Spleen (tissue), 11 donors: Measurements from ENCODE around the gene CYP27C1. TPM values are rescaled to one million over a fixed set of nuclear protein-coding genes. Genes with fewer than 3 reads are reported as not detected.

Experiments
- DNase-seq: peaks from one replicate; pipeline ENCODE4 v3.0.0-alpha.2; 2020
- H3K27ac ChIP-seq, 8 donors: fragments of 200-600 bp; sonication (generic) in 7 of 8; 1 replicate in 4 of 8; 2 replicates in 4 of 8; pipeline versions ENCODE4 v1.5.0 to v1.8.0; 2016 to 2021; ENCODE audit warnings: inconsistent platforms in 4 of 8, mild to moderate bottlenecking in 4 of 8, moderate library complexity in 1 of 8
- H3K27me3 ChIP-seq, 7 donors: fragments of 200-600 bp; sonication (generic) in 6 of 7; replicated peaks in 1 of 7; 1 replicate in 4 of 7; 2 replicates in 3 of 7; pipeline versions ENCODE4 v1.5.0 to v1.8.0; 2016 to 2021; ENCODE audit warnings: inconsistent platforms in 3 of 7, mild to moderate bottlenecking in 1 of 7
- H3K36me3 ChIP-seq, 6 donors: fragments of 200-600 bp; sonication (generic) in 5 of 6; 1 replicate in 4 of 6; 2 replicates in 2 of 6; pipeline versions ENCODE4 v1.5.0 to v1.8.0; 2016 to 2021; ENCODE audit warnings: inconsistent platforms in 2 of 6
- H3K4me1 ChIP-seq, 6 donors: fragments of 200-600 bp; sonication (generic) in 5 of 6; 1 replicate in 3 of 6; 2 replicates in 3 of 6; pipeline versions ENCODE4 v1.5.0 to v1.8.0; 2016 to 2021; ENCODE audit warnings: inconsistent platforms in 3 of 6
- H3K4me3 ChIP-seq, 8 donors: fragments of 200-600 bp; sonication (generic) in 7 of 8; 1 replicate in 4 of 8; 2 replicates in 4 of 8; pipeline versions ENCODE4 v1.5.0 to v1.8.0; 2016 to 2021; ENCODE audit warnings: inconsistent platforms in 4 of 8, mild to moderate bottlenecking in 4 of 8, moderate library complexity in 2 of 8
- H3K9me3 ChIP-seq, 8 donors: fragments of 200-600 bp; sonication (generic) in 7 of 8; 1 replicate in 4 of 8; 2 replicates in 4 of 8; pipeline versions ENCODE4 v1.5.0 to v1.8.0; 2016 to 2021; ENCODE audit warnings: inconsistent platforms in 4 of 8
- POLR2A ChIP-seq, 3 donors: fragments of 450-650 bp; IDR thresholded peaks; one replicate each; pipeline ENCODE4 v1.5.1; 2017; ENCODE audit warnings: antibody characterized with exemption in 3 of 3, mild to moderate bottlenecking in 1 of 3
- POLR2AphosphoS5 ChIP-seq, 3 donors: sonication (generic); formaldehyde crosslinking; IDR thresholded peaks; one replicate each; pipeline ENCODE4 v1.5.1; 2017; ENCODE audit warnings: antibody characterized with exemption in 3 of 3
- WGBS, 5 donors: extraction: QIAGEN DNeasy Blood & Tissue Kit in 3 of 5; methylation state at CpG; one replicate each; pipeline versions ENCODE4 v1.1.5 to v1.1.7; 2013 to 2018; 5-methylcytosine and 5-hydroxymethylcytosine counted together
- intact Hi-C: fragments of 100-400 bp; cut with DNase I; formaldehyde crosslinking; loops from one replicate; pipeline ENCODE4 v1.15.0; 2023; ENCODE audit warnings: low total_unique reads
- polyA plus RNA-seq, 3 donors: library from polyadenylated mRNA; stranded (reverse); fragments of 200-250 nt; gene quantifications; one replicate each; pipeline ENCODE4 v1.2.1, GENCODE V29; 2013
- total RNA-seq, 7 donors: library from RNA; depleted of rRNA in 3 of 7; stranded (reverse); fragments of >200 nt in 3 of 7; fragmentation: NEBNext Ultra II Directional in 4 of 7; extraction: Animal tissue kit (Norgen Biotek cat#: 25700) in 4 of 7; gene quantifications; one replicate each; pipeline versions ENCODE4 v1.1.0 to v1.2.1, GENCODE V29; 2016 to 2021
- TF ChIP-seq, protein P1 (sequence below), 11 experiments: fragments of 200-600 bp in 7 of 11; fragments of 450-650 bp in 4 of 11; sonication (generic) in 4 of 11; IDR thresholded peaks in 8 of 11; conservative IDR thresholded peaks in 3 of 11; 1 replicate in 7 of 11; 2 replicates in 4 of 11; pipeline versions ENCODE4 v1.4.0 to v1.8.0; 2016 to 2021; ENCODE audit warnings: antibody characterized with exemption in 11 of 11, inconsistent platforms in 4 of 11, mild to moderate bottlenecking in 1 of 11
- donor health status: healthy with polysubstance abuse.
- donor health status: DM: no; HTN: no; CAD: no; lungs with moderate emphysema.
- donor health status: DM: no; HTN: no; CAD: no.
- donor health status: Bipolar disorder and iron deficiency.
- donor health status: healthy.
- donor health status: DM: no; HTN: no; CAD: no.
- donor health status: DM: yes; HTN: yes; CAD: no.

CYP27C1 gene
- total and polyA plus RNA-seq, 10 donors: 0.07 to 0.36 (median 0.21) TPM; not detected in 2

DNA sequence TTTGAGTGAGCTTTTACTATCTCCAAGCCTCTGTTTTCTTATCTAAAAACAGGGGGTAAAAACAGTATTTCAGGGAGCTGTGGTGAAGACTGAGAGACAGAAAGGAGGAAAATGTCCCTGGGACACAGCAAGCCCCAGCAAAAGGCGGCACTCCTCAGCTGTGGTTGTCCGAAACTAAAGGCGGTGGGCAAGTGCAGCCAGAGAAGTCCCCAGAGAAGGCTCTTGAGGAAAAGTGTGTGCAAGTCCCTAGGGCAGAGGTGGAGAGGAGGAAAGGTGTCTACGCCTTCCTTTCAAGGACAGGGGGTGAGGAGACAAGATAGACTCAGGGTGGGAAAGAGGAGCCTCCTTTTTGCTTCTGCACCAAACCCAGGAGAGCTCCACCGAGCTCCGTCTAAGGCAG lies 45.5 kb downstream of the CYP27C1 start:
- Histone ChIP-seq H3K4me3 (no peak overlapping the region), H3K9me3 (no peaks in the 10 kb centered on the region), H3K36me3 (no peaks in the 10 kb centered on the region), H3K27ac (no peak overlapping the region), H3K27me3 (no peaks in the 10 kb centered on the region), H3K4me1 (peaks cover 0 to 3% (median 0%) of the 10 kb centered on the region in 6 donors)
- DNase-seq: peak; percentile 23
- 82 to 91% (median 86%) methylated on average over 6 of the region's 6 CpGs for WGBS, 5 donors
- no peak for TF ChIP-seq POLR2A (IDR thresholded peaks at IDR 0.05)
- intact Hi-C loops: no loop called here

DNA sequence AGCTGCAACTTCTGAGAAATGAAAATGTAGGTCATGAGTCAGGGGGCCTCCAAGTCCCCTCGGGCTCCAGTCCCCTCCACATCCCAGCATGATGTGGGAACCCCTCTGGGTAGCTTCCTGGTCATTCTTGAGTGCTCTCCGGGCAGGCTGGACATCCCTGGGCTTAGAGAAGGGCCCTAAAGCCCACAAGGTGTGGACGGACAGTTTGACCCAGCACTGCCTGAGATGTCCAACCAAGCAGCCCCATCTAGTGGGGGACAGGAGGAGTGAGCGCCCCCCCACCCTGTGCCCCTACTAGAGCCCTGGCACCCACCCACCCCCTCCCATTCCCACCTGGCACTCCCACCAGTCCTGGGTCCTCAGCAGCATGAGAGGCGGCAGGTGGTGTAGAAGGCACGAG lies 46.0 kb downstream of the CYP27C1 start:
- no peaks in the 10 kb centered on the region for H3K27me3 ChIP-seq

DNA sequence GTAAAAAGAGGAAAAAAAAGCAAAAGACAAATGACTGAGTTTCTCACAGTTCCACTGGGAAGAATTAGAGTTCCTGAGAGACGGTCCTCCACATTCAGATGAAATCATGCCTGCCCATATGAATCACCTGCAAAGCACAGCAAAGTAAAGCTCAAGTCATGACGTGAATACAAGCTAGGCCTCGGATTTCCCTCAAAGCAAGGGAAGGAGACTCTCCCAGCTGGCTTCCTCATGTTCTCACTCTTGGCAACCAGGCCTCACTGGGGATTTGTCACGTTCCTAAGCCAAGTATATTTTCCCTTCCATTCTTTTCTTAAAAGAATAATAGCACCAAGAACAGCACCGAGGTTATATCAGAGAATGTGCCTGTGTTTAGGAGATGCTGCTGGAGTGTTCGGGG lies 47.0 kb downstream of the CYP27C1 start:
- intact Hi-C loops: no loop called here
- H3K9me3 ChIP-seq: no peaks in the 10 kb centered on the region
- no peaks in the 10 kb centered on the region for H3K36me3 ChIP-seq
- H3K4me1 ChIP-seq: peaks cover 0 to 3% (median 0%) of the 10 kb centered on the region in 6 donors
- no peak for DNase-seq
- H3K27me3 ChIP-seq: no peaks in the 10 kb centered on the region
- no peak overlapping the region for H3K27ac ChIP-seq
- WGBS, 5 donors: 67 to 92% (median 78%) methylated on average over 6 of the region's 6 CpGs
- no peak for TF ChIP-seq POLR2AphosphoS5 (IDR thresholded peaks at IDR 0.05)
- TF ChIP-seq, protein P1, sequence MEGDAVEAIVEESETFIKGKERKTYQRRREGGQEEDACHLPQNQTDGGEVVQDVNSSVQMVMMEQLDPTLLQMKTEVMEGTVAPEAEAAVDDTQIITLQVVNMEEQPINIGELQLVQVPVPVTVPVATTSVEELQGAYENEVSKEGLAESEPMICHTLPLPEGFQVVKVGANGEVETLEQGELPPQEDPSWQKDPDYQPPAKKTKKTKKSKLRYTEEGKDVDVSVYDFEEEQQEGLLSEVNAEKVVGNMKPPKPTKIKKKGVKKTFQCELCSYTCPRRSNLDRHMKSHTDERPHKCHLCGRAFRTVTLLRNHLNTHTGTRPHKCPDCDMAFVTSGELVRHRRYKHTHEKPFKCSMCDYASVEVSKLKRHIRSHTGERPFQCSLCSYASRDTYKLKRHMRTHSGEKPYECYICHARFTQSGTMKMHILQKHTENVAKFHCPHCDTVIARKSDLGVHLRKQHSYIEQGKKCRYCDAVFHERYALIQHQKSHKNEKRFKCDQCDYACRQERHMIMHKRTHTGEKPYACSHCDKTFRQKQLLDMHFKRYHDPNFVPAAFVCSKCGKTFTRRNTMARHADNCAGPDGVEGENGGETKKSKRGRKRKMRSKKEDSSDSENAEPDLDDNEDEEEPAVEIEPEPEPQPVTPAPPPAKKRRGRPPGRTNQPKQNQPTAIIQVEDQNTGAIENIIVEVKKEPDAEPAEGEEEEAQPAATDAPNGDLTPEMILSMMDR (IDR thresholded peaks at IDR 0.05 in 8 of 11, conservative IDR thresholded peaks at IDR 0.05 in 3 of 11): no peak
- TF ChIP-seq POLR2A (IDR thresholded peaks at IDR 0.05): no peak
- no peak overlapping the region for H3K4me3 ChIP-seq

More for the DNA sequence above, 46.0 kb downstream of the CYP27C1 start:
- TF ChIP-seq POLR2AphosphoS5 (IDR thresholded peaks at IDR 0.05) (no peak), POLR2A (IDR thresholded peaks at IDR 0.05) (no peak)
- TF ChIP-seq, protein P1 (IDR thresholded peaks at IDR 0.05 in 8 of 11, conservative IDR thresholded peaks at IDR 0.05 in 3 of 11): peak in 6 of 11 experiments; percentile 17 to 51 (median 44)
- no peak overlapping the region for H3K27ac ChIP-seq
- H3K36me3 ChIP-seq: no peaks in the 10 kb centered on the region
- no peaks in the 10 kb centered on the region for H3K9me3 ChIP-seq
- peaks cover 0 to 3% (median 0%) of the 10 kb centered on the region in 6 donors for H3K4me1 ChIP-seq
- WGBS, 5 donors: 45 to 79% (median 74%) methylated on average over 2 to 6 of the region's 6 CpGs
- intact Hi-C loops: no loop called here
- DNase-seq: peak; percentile 70
- H3K4me3 ChIP-seq: no peak overlapping the region

DNA sequence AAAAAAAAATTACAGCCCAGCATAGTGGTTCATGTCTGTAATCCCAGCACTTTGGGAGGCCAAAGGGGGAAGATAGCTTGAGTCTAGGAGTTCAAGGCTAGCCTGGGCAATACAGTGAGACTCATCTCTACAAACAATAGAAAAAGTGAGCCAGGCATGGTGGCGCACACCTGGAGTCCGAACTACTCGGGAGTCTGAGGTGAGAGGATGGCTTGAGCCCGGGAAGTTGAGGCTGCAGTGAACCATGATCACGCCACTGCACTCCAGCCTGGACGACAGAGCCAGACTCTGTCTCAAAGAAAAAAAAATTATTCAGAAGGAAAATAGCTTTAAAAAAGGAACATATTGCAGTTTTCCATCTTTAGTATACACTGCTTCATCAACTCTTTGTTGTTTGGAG lies 47.8 kb downstream of the CYP27C1 start:
- Histone ChIP-seq H3K36me3 (no peaks in the 10 kb centered on the region), H3K4me1 (peaks cover 0 to 2% (median 0%) of the 10 kb centered on the region in 6 donors), H3K9me3 (no peaks in the 10 kb centered on the region), H3K27ac (no peak overlapping the region), H3K27me3 (no peaks in the 10 kb centered on the region), H3K4me3 (no peak overlapping the region)
- 92 to 96% (median 94%) methylated on average over 6 of the region's 6 CpGs for WGBS, 5 donors
- intact Hi-C loops: no loop called here
- TF ChIP-seq, protein P1 (IDR thresholded peaks at IDR 0.05 in 8 of 11, conservative IDR thresholded peaks at IDR 0.05 in 3 of 11): no peak
- TF ChIP-seq POLR2AphosphoS5 (IDR thresholded peaks at IDR 0.05): no peak
- no peak for TF ChIP-seq POLR2A (IDR thresholded peaks at IDR 0.05)
- DNase-seq: peak; percentile 28
